ENCODE data around the gene MTNR1A. TPM values are rescaled to one million over a fixed set of nuclear protein-coding genes. Genes with fewer than 3 reads are reported as not detected.

Gene MTNR1A
- total and polyA plus RNA-seq, 2 of the 4 experiments (the other 2 are of a cell fraction) = not detected

DNA sequence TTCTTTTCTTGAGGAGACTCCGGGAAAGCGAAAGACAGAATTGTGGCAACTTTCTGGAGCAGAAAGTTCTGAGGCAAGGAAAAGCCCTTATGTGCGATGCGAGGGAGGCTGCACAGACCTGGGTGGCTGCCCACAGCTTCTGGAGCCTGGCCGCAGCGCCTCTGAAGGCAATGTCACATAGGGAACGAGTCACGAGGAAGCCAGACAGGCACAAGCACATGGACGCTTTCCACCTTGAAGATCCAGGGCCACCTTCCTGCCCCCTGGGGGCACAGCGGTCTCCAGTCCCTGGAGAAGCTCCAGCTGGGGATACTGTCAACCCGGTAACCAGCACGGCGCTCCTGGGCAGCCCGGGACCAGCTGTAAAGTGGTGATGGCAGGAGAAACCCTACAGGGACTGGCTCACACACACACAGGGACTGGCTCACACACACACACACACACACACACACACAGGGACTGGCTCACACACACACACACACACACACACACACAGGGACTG is 69.8 kb downstream of the MTNR1A start:
- H4K8ac ChIP-seq (ENCODE audit: low read depth in 2 of 2, low read length in 2 of 2) = no peak overlapping the region
- no peak overlapping the region for H2BK120ac ChIP-seq (ENCODE audit: low read depth, low read length)
- ATAC-seq (ENCODE audit: low read depth) = peak; percentile 66
- no peaks in the 10 kb centered on the region for H3K79me1 ChIP-seq (ENCODE audit: low read depth in 1 of 2, low read length in 2 of 2)
- H4K20me1 ChIP-seq (ENCODE audit: insufficient read depth, low read length) = no peaks in the 10 kb centered on the region
- peak overlapping the region; percentile 71 for H2AFZ ChIP-seq (replicated peaks; ENCODE audit: low read length, poor library complexity)
- peak overlapping the region; percentile 41 for H3K4me3 ChIP-seq (ENCODE audit: insufficient read depth, low read depth, low read length)
- H2BK5ac ChIP-seq (ENCODE audit: low read depth, low read length, poor library complexity, severe bottlenecking) = no peak overlapping the region
- H3K4me2 ChIP-seq (ENCODE audit: low read depth, low read length) = peak overlapping the region; percentile 81
- in situ Hi-C loops (cut with MboI; ENCODE audit: low sequenced_read_pairs) = no loop called here
- H4K91ac ChIP-seq (ENCODE audit: insufficient read depth, low read depth, low read length) = no peak overlapping the region
- POLR2A ChIA-PET (ENCODE audit: unreplicated experiment) = no interaction called here
- no peak overlapping the region for H3K18ac ChIP-seq (ENCODE audit: low read depth, low read length)
- H3K9me3 ChIP-seq (ENCODE audit: control insufficient read depth, insufficient read depth, low read length) = no peaks in the 10 kb centered on the region
- peaks cover 2% of the 10 kb centered on the region for H3K27me3 ChIP-seq (ENCODE audit: control insufficient read depth, insufficient read depth, low read length)
- CTCF ChIA-PET = interaction anchor here (0.6 kb wide), 1 partner anchor 987 kb away, joined by 3 read pairs; no protein-coding TSS in a partner anchor
- H3K23ac ChIP-seq (ENCODE audit: low read depth, low read length) = no peak overlapping the region
- no peak overlapping the region for H3K14ac ChIP-seq (replicated peaks; ENCODE audit: low read depth, low read length)
- no peaks in the 10 kb centered on the region for H3K9me1 ChIP-seq (ENCODE audit: insufficient read depth, low read length)
- dilution Hi-C loops (cut with HindIII; ENCODE audit: low sequenced_read_pairs, unreplicated experiment) = no loop called here
- H2BK15ac ChIP-seq (ENCODE audit: low read depth, low read length) = no peak overlapping the region
- H3K27ac ChIP-seq (ENCODE audit: insufficient read depth, low read length) = no peak overlapping the region
- no peak overlapping the region for H2BK20ac ChIP-seq (ENCODE audit: low read depth, low read length)
- H3K36me3 ChIP-seq (ENCODE audit: control insufficient read depth, insufficient read depth, low read length) = no peaks in the 10 kb centered on the region
- no peak overlapping the region for H2AK5ac ChIP-seq (ENCODE audit: low read depth, low read length)
- H4K5ac ChIP-seq (ENCODE audit: low read depth, low read length) = no peak overlapping the region
- TF ChIP-seq POLR2A (IDR thresholded peaks at IDR 0.05; ENCODE audit: low read depth, low read length) = no peak
- TF ChIP-seq, protein P1, sequence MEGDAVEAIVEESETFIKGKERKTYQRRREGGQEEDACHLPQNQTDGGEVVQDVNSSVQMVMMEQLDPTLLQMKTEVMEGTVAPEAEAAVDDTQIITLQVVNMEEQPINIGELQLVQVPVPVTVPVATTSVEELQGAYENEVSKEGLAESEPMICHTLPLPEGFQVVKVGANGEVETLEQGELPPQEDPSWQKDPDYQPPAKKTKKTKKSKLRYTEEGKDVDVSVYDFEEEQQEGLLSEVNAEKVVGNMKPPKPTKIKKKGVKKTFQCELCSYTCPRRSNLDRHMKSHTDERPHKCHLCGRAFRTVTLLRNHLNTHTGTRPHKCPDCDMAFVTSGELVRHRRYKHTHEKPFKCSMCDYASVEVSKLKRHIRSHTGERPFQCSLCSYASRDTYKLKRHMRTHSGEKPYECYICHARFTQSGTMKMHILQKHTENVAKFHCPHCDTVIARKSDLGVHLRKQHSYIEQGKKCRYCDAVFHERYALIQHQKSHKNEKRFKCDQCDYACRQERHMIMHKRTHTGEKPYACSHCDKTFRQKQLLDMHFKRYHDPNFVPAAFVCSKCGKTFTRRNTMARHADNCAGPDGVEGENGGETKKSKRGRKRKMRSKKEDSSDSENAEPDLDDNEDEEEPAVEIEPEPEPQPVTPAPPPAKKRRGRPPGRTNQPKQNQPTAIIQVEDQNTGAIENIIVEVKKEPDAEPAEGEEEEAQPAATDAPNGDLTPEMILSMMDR (conservative IDR thresholded peaks at IDR 0.05; ENCODE audit: low read depth, low read length) = 0 out of 2 replicates have a peak, but pooled peaks have one; percentile 21
- intact Hi-C loops (cut with micrococcal nuclease) = loop anchor here (5.0 kb wide), 1 partner anchor 102 kb away; no protein-coding TSS in a partner anchor
- WGBS, 2 experiments (ENCODE audit: extremely low coverage in 2 of 2, insufficient read length in 1 of 2) = 10% methylated on average over 4 of the region's 14 CpGs; no CpG with 5 or more reads in 1 of the 2 experiments
- H3K4me1 ChIP-seq (ENCODE audit: control insufficient read depth, insufficient read depth, low read length) = no peaks in the 10 kb centered on the region
- H3K4ac ChIP-seq (ENCODE audit: low read depth, low read length) = no peak overlapping the region
- H3K9ac ChIP-seq (ENCODE audit: low read depth, low read length) = peak overlapping the region; percentile 24; the same call in 1 of the 2 replicates
- no peak overlapping the region for H2AK9ac ChIP-seq (replicated peaks; ENCODE audit: low read depth, low read length, poor library complexity)
- H3K56ac ChIP-seq (ENCODE audit: extremely low read depth, insufficient read depth, low read length) = no peak overlapping the region
- no TSS peak for BruUV-seq (replicated peaks)
- peak; percentile 19 for DNase-seq

All from IMR-90 (cell line).